Measurements from ENCODE around the gene QSER1. TPM values are rescaled to one million over a fixed set of nuclear protein-coding genes. Genes with fewer than 3 reads are reported as not detected.
A peak's percentile ranks its signal among the peaks of the same experiment; 100 is the strongest.

QSER1 gene
- total and polyA plus RNA-seq, 2 experiments from 2014 or later, result 29.4 to 132 TPM

DNA sequence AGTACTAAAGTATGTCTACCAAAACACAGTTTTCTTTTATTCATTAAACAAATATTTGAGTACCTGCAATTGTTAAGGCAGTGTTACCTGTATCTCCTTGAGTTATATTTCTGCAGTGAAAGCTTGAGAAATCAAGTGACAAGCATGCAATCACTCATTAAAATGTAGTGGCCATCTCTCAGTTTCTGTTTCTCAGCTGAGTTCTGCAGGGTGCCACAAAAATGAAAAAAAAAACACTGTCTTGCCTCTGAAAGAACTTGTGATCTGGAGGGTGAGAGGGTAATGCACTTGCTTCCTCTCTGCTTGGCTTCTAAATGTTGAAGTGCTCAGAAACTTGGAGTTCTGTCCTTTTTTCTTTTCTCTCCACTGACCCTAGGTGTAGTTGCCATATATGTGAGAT lies 6.8 kb downstream of the QSER1 start:
- H3K36me3 Mint-ChIP-seq (ENCODE audit: low read depth), result peaks cover 66% of the 10 kb centered on the region
- H3F3A ChIP-seq (replicated peaks; ENCODE audit: low read depth), result no peaks in the 10 kb centered on the region
- peaks cover 100% of the 10 kb centered on the region for H3K79me2 ChIP-seq (replicated peaks; ENCODE audit: insufficient read depth)
- peaks cover 9% of the 10 kb centered on the region for H3K27me3 Mint-ChIP-seq (ENCODE audit: insufficient read depth, low read depth, poor library complexity)
- no peaks in the 10 kb centered on the region for H3K9me2 ChIP-seq (ENCODE audit: insufficient read depth)
- peaks cover 78% of the 10 kb centered on the region for H3K4me1 Mint-ChIP-seq
- H2AFZ ChIP-seq, result no peak overlapping the region
- H3K4me1 ChIP-seq (ENCODE audit: insufficient read depth), result peaks cover 69% of the 10 kb centered on the region
- TF ChIP-seq CREB1 (CRISPR knock-in tag; IDR thresholded peaks at IDR 0.05; ENCODE audit: low read depth) (no peak), EZH2 (IDR thresholded peaks at IDR 0.05; ENCODE audit: low read depth, unreplicated experiment) (no peak), EZH2phosphoT487 (IDR thresholded peaks at IDR 0.05; ENCODE audit: unreplicated experiment) (no peak), NANOG (IDR thresholded peaks at IDR 0.05; ENCODE audit: borderline replicate concordance) (no peak), JUNB (IDR thresholded peaks at IDR 0.05; ENCODE audit: unreplicated experiment) (no peak), CTCF (conservative IDR thresholded peaks at IDR 0.05; ENCODE audit: low read depth in 2 of 2) (no peak), POLR2AphosphoS5 (IDR thresholded peaks at IDR 0.05; ENCODE audit: low read depth) (no peak)
- DNase-seq (ENCODE audit: low spot score), result no peak
- no peak overlapping the region for H3K4me3 ChIP-seq
- H3K4me2 ChIP-seq, result no peak overlapping the region
- ATAC-seq, result no peak
- H3K36me3 ChIP-seq (ENCODE audit: insufficient read depth), result peaks cover 4% of the 10 kb centered on the region; the same call in 1 of the 2 replicates
- H3K27ac Mint-ChIP-seq, result no peak overlapping the region
- H3K9me3 Mint-ChIP-seq, result no peaks in the 10 kb centered on the region
- H3K4me3 Mint-ChIP-seq, result no peak overlapping the region
- H3K27me3 ChIP-seq (ENCODE audit: insufficient read depth), result no peaks in the 10 kb centered on the region
- H3K27ac ChIP-seq (ENCODE audit: low read depth), result no peak overlapping the region
- peaks cover 85% of the 10 kb centered on the region for H4K20me1 ChIP-seq (replicated peaks; ENCODE audit: insufficient read depth)

- Histone ChIP-seq H3K4me3 (no peak overlapping the region), H3K79me2 (replicated peaks; ENCODE audit: insufficient read depth) (peaks cover 100% of the 10 kb centered on the region), H3K36me3 (ENCODE audit: insufficient read depth) (peaks cover 4% of the 10 kb centered on the region; the same call in 1 of the 2 replicates), H3K27ac (ENCODE audit: low read depth) (peak overlapping the region; percentile 65; the same call in 1 of the 2 replicates), H3K4me2 (0 out of 2 replicates have a peak overlapping the region, but pooled peaks have one; percentile 34), H3K27me3 (ENCODE audit: insufficient read depth) (no peaks in the 10 kb centered on the region), H3K4me1 (ENCODE audit: insufficient read depth) (peaks cover 55% of the 10 kb centered on the region), H3F3A (replicated peaks; ENCODE audit: low read depth) (no peaks in the 10 kb centered on the region), H4K20me1 (replicated peaks; ENCODE audit: insufficient read depth) (peaks cover 88% of the 10 kb centered on the region), H3K9me2 (ENCODE audit: insufficient read depth) (no peaks in the 10 kb centered on the region), H2AFZ (no peak overlapping the region)
- Mint-ChIP-seq H3K4me3 (no peak overlapping the region), H3K36me3 (ENCODE audit: low read depth) (peaks cover 53% of the 10 kb centered on the region), H3K27ac (peak overlapping the region; percentile 34; the same call in 1 of the 2 replicates), H3K4me1 (peaks cover 72% of the 10 kb centered on the region), H3K27me3 (ENCODE audit: insufficient read depth, low read depth, poor library complexity) (peaks cover 9% of the 10 kb centered on the region), H3K9me3 (no peaks in the 10 kb centered on the region)
- DNase-seq (ENCODE audit: low spot score), result no peak
- no peak for ATAC-seq
- TF ChIP-seq, protein P1, sequence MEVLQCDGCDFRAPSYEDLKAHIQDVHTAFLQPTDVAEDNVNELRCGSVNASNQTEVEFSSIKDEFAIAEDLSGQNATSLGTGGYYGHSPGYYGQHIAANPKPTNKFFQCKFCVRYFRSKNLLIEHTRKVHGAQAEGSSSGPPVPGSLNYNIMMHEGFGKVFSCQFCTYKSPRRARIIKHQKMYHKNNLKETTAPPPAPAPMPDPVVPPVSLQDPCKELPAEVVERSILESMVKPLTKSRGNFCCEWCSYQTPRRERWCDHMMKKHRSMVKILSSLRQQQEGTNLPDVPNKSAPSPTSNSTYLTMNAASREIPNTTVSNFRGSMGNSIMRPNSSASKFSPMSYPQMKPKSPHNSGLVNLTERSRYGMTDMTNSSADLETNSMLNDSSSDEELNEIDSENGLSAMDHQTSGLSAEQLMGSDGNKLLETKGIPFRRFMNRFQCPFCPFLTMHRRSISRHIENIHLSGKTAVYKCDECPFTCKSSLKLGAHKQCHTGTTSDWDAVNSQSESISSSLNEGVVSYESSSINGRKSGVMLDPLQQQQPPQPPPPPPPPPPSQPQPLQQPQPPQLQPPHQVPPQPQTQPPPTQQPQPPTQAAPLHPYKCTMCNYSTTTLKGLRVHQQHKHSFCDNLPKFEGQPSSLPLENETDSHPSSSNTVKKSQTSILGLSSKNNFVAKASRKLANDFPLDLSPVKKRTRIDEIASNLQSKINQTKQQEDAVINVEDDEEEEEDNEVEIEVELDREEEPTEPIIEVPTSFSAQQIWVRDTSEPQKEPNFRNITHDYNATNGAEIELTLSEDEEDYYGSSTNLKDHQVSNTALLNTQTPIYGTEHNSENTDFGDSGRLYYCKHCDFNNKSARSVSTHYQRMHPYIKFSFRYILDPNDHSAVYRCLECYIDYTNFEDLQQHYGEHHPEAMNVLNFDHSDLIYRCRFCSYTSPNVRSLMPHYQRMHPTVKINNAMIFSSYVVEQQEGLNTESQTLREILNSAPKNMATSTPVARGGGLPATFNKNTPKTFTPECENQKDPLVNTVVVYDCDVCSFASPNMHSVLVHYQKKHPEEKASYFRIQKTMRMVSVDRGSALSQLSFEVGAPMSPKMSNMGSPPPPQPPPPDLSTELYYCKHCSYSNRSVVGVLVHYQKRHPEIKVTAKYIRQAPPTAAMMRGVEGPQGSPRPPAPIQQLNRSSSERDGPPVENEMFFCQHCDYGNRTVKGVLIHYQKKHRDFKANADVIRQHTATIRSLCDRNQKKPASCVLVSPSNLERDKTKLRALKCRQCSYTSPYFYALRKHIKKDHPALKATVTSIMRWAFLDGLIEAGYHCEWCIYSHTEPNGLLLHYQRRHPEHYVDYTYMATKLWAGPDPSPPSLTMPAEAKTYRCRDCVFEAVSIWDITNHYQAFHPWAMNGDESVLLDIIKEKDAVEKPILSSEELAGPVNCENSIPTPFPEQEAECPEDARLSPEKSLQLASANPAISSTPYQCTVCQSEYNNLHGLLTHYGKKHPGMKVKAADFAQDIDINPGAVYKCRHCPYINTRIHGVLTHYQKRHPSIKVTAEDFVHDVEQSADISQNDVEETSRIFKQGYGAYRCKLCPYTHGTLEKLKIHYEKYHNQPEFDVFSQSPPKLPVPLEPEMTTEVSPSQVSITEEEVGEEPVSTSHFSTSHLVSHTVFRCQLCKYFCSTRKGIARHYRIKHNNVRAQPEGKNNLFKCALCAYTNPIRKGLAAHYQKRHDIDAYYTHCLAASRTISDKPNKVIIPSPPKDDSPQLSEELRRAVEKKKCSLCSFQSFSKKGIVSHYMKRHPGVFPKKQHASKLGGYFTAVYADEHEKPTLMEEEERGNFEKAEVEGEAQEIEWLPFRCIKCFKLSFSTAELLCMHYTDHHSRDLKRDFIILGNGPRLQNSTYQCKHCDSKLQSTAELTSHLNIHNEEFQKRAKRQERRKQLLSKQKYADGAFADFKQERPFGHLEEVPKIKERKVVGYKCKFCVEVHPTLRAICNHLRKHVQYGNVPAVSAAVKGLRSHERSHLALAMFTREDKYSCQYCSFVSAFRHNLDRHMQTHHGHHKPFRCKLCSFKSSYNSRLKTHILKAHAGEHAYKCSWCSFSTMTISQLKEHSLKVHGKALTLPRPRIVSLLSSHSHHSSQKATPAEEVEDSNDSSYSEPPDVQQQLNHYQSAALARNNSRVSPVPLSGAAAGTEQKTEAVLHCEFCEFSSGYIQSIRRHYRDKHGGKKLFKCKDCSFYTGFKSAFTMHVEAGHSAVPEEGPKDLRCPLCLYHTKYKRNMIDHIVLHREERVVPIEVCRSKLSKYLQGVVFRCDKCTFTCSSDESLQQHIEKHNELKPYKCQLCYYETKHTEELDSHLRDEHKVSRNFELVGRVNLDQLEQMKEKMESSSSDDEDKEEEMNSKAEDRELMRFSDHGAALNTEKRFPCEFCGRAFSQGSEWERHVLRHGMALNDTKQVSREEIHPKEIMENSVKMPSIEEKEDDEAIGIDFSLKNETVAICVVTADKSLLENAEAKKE (CRISPR knock-in tag; IDR thresholded peaks at IDR 0.05), result no peak
- TF ChIP-seq ETS1 (IDR thresholded peaks at IDR 0.05) (no peak), NANOG (IDR thresholded peaks at IDR 0.05; ENCODE audit: borderline replicate concordance) (no peak), STAT1 (IDR thresholded peaks at IDR 0.05; ENCODE audit: unreplicated experiment) (no peak), ZNF114 (CRISPR knock-in tag; IDR thresholded peaks at IDR 0.05) (no peak)
Observed at GRCh38 chr11:32902089-32902665, 9.6 kb downstream of the QSER1 start.

Data from GM23338 (cell line).